Measurements from ENCODE around the gene P2RX6. TPM values are rescaled to one million over a fixed set of nuclear protein-coding genes. Genes with fewer than 3 reads are reported as not detected.

Gene P2RX6
- total and polyA plus RNA-seq, 2 experiments from 2014 or later = 3.3 to 8.0 TPM

- Histone ChIP-seq H2AFZ (no peak overlapping the region), H3K9me2 (replicated peaks; ENCODE audit: insufficient read depth) (no peaks in the 10 kb centered on the region), H3K79me2 (no peaks in the 10 kb centered on the region), H3K4me1 (ENCODE audit: insufficient read depth) (no peaks in the 10 kb centered on the region), H3K4me3 (no peak overlapping the region), H3K36me3 (replicated peaks; ENCODE audit: insufficient read depth, low read depth) (no peaks in the 10 kb centered on the region), H4K20me1 (ENCODE audit: insufficient read depth, poor library complexity, severe bottlenecking) (no peaks in the 10 kb centered on the region), H3K9me3 (ENCODE audit: low read depth) (no peaks in the 10 kb centered on the region), H3K4me2 (no peak overlapping the region), H3K27ac (no peak overlapping the region), H3K27me3 (no peaks in the 10 kb centered on the region)
- DNase-seq (ENCODE audit: low spot score) = no peak
- TF ChIP-seq CTCF (IDR thresholded peaks at IDR 0.05; ENCODE audit: poor library complexity) (no peak), EZH2 (IDR thresholded peaks at IDR 0.05; ENCODE audit: borderline replicate concordance) (no peak), EZH2phosphoT487 (IDR thresholded peaks at IDR 0.05; ENCODE audit: low read depth, severe bottlenecking, unreplicated experiment) (no peak)
- 63% methylated on average over 7 of the region's 7 CpGs for WGBS (ENCODE audit: low lambda C conversion rate, missing lambda C conversion rate)
These were observed 59.2 kb downstream of the P2RX6 start for GRCh38 chr22:21074102-21074715.

GRCh38 chr22:21075516-21076138, 60.7 kb downstream of the P2RX6 start:
- no peaks in the 10 kb centered on the region for H3K27me3 ChIP-seq
- no peaks in the 10 kb centered on the region for H4K20me1 ChIP-seq (ENCODE audit: insufficient read depth, poor library complexity, severe bottlenecking)
- no peak overlapping the region for H3K4me3 ChIP-seq
- no peak overlapping the region for H3K27ac ChIP-seq
- no peaks in the 10 kb centered on the region for H3K4me1 ChIP-seq (ENCODE audit: insufficient read depth)
- no peak overlapping the region for H2AFZ ChIP-seq
- H3K9me3 ChIP-seq (ENCODE audit: low read depth) = no peaks in the 10 kb centered on the region
- no peaks in the 10 kb centered on the region for H3K79me2 ChIP-seq
- no peaks in the 10 kb centered on the region for H3K9me2 ChIP-seq (replicated peaks; ENCODE audit: insufficient read depth)
- DNase-seq (ENCODE audit: low spot score) = no peak
- TF ChIP-seq CTCF (IDR thresholded peaks at IDR 0.05; ENCODE audit: poor library complexity) = no peak
- no peak for TF ChIP-seq EZH2phosphoT487 (IDR thresholded peaks at IDR 0.05; ENCODE audit: low read depth, severe bottlenecking, unreplicated experiment)
- no peak for TF ChIP-seq EZH2 (IDR thresholded peaks at IDR 0.05; ENCODE audit: borderline replicate concordance)
- no peak overlapping the region for H3K4me2 ChIP-seq
- no peaks in the 10 kb centered on the region for H3K36me3 ChIP-seq (replicated peaks; ENCODE audit: insufficient read depth, low read depth)
- WGBS (ENCODE audit: low lambda C conversion rate, missing lambda C conversion rate) = 92% methylated on average over 14 of the region's 14 CpGs

GRCh38 chr22:21076912-21077625, 62.1 kb downstream of the P2RX6 start:
- H3K4me1 ChIP-seq (ENCODE audit: insufficient read depth) = no peaks in the 10 kb centered on the region
- H4K20me1 ChIP-seq (ENCODE audit: insufficient read depth, poor library complexity, severe bottlenecking) = no peaks in the 10 kb centered on the region
- H3K27ac ChIP-seq = no peak overlapping the region
- no peaks in the 10 kb centered on the region for H3K79me2 ChIP-seq
- H3K27me3 ChIP-seq = no peaks in the 10 kb centered on the region
- no peaks in the 10 kb centered on the region for H3K9me2 ChIP-seq (replicated peaks; ENCODE audit: insufficient read depth)
- no peak overlapping the region for H2AFZ ChIP-seq
- H3K36me3 ChIP-seq (replicated peaks; ENCODE audit: insufficient read depth, low read depth) = no peaks in the 10 kb centered on the region
- H3K9me3 ChIP-seq (ENCODE audit: low read depth) = no peaks in the 10 kb centered on the region
- no peak for DNase-seq (ENCODE audit: low spot score)
- TF ChIP-seq EZH2phosphoT487 (IDR thresholded peaks at IDR 0.05; ENCODE audit: low read depth, severe bottlenecking, unreplicated experiment) (no peak), EZH2 (IDR thresholded peaks at IDR 0.05; ENCODE audit: borderline replicate concordance) (no peak), CTCF (IDR thresholded peaks at IDR 0.05; ENCODE audit: poor library complexity) (no peak)
- no peak overlapping the region for H3K4me2 ChIP-seq
- 91% methylated on average over 19 of the region's 21 CpGs for WGBS (ENCODE audit: low lambda C conversion rate, missing lambda C conversion rate)
- H3K4me3 ChIP-seq = no peak overlapping the region

MicroRNA genes within 50 kb of the gene (microRNA counts, 767-probe panel; counts per million panel counts)
- microRNA hsa-miR-649 = not detected

Small RNA genes within 50 kb of the gene (microRNA-seq; reads per million reads assigned to microRNA genes)
- gene MIR649 = not detected

Small RNA genes within 50 kb of the gene (small RNA-seq; reads per million reads assigned to genes)
- not detected for gene MIR649

Other genes with a start within 250 kb of the P2RX6 start
- 50.9 and 58.2 TPM in 2 replicates for gene SERPIND1, start 241.1 kb upstream of the P2RX6 start, total RNA-seq
- 30.4 and 56.8 TPM in 2 replicates for gene SERPIND1, start 241.1 kb upstream of the P2RX6 start, polyA plus RNA-seq
- 59.1 and 62.2 TPM in 2 replicates for gene PI4KA, start 156.4 kb upstream of the P2RX6 start, total RNA-seq
- 75.7 and 80.5 TPM in 2 replicates for gene PI4KA, start 156.4 kb upstream of the P2RX6 start, polyA plus RNA-seq
- gene SNAP29, start 156.2 kb upstream of the P2RX6 start, total RNA-seq = 14.5 and 15.7 TPM in 2 replicates
- gene SNAP29, start 156.2 kb upstream of the P2RX6 start, polyA plus RNA-seq = 34.3 and 41.0 TPM in 2 replicates
- 46.5 and 49.2 TPM in 2 replicates for gene CRKL, start 97.8 kb upstream of the P2RX6 start, total RNA-seq
- gene CRKL, start 97.8 kb upstream of the P2RX6 start, polyA plus RNA-seq = 30.7 and 31.8 TPM in 2 replicates
- gene AIFM3, start 47.9 kb upstream of the P2RX6 start, total RNA-seq = 1.3 and 3.1 TPM in 2 replicates
- 1.7 and 2.1 TPM in 2 replicates for gene AIFM3, start 47.9 kb upstream of the P2RX6 start, polyA plus RNA-seq
- 28.1 and 41.3 TPM in 2 replicates for gene LZTR1, start 32.9 kb upstream of the P2RX6 start, total RNA-seq
- 50.4 and 65.4 TPM in 2 replicates for gene LZTR1, start 32.9 kb upstream of the P2RX6 start, polyA plus RNA-seq
- 26.2 and 38.4 TPM in 2 replicates for gene THAP7, start 13.0 kb upstream of the P2RX6 start, total RNA-seq
- 40.5 and 41.2 TPM in 2 replicates for gene THAP7, start 13.0 kb upstream of the P2RX6 start, polyA plus RNA-seq
- 89.9 and 140 TPM in 2 replicates for gene SLC7A4, start 17.4 kb downstream of the P2RX6 start, total RNA-seq
- 494 and 496 TPM in 2 replicates for gene SLC7A4, start 17.4 kb downstream of the P2RX6 start, polyA plus RNA-seq
- 0.20 TPM in 1 of 2 replicates, not detected in the other for gene LRRC74B, start 30.8 kb downstream of the P2RX6 start, total RNA-seq
- 0.51 and 0.52 TPM in 2 replicates for gene LRRC74B, start 30.8 kb downstream of the P2RX6 start, polyA plus RNA-seq

All from hepatocyte (in vitro differentiated cells).